ENCODE measurements around the gene FXYD4. TPM values are rescaled to one million over a fixed set of nuclear protein-coding genes. Genes with fewer than 3 reads are reported as not detected.

Gene FXYD4
- total and polyA plus RNA-seq, 2 of the 8 experiments (the other 6 are each of a cell fraction or from before 2014, with no cell fraction given) = not detected

DNA sequence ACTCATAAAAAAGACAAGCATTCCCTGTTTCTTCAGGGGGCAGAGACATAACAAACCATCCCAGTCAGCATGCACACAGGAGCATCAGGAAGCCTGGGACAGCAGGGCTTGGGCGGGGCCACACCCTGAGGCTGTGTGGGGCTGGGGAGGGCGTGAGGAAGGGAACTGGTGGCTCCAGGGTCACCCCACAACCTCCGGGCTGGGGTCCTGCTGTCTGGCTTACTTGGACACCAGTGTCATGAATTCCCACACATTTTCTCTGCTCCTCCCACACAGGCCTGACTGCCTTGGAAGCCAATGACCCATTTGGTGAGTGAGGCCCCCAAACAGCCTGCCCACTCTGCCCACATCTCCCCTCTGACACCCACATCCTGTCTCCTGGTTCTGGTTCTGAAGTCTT lies 2.8 kb downstream of the FXYD4 start (continued):
- TF ChIP-seq, protein P1, sequence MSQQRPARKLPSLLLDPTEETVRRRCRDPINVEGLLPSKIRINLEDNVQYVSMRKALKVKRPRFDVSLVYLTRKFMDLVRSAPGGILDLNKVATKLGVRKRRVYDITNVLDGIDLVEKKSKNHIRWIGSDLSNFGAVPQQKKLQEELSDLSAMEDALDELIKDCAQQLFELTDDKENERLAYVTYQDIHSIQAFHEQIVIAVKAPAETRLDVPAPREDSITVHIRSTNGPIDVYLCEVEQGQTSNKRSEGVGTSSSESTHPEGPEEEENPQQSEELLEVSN (IDR thresholded peaks at IDR 0.05) = no peak
- TF ChIP-seq EP300 (IDR thresholded peaks at IDR 0.05; ENCODE audit: borderline replicate concordance in 1 of 2, low read depth in 2 of 2, low read length in 2 of 2) (no peak), SIRT6 (IDR thresholded peaks at IDR 0.05; ENCODE audit: low read length) (no peak), POLR2A (IDR thresholded peaks at IDR 0.05; ENCODE audit: control extremely low read depth in 1 of 2, low read depth in 2 of 2, low read length in 2 of 2) (no peak)

Measured in H1 (cell line).